Measurements from ENCODE around the gene SLC15A1.
"Not testable (repeated sequence)": the region's sequence is repeated elsewhere in the genome, so short reads cannot be mapped to it uniquely, and the experiment has no call there.

SLC15A1 gene

GRCh38 chr13:98652276-98652675, 100.2 kb downstream of the SLC15A1 start:
- no peak for DNase-seq

GRCh38 chr13:98651744-98652143, 100.7 kb downstream of the SLC15A1 start:
- DNase-seq = no peak

GRCh38 chr13:98650396-98651107, 101.9 kb downstream of the SLC15A1 start:
- no peak for DNase-seq

GRCh38 chr13:98649861-98650260, 102.6 kb downstream of the SLC15A1 start:
- DNase-seq = no peak

GRCh38 chr13:98648686-98649085, 103.8 kb downstream of the SLC15A1 start:
- DNase-seq = no peak

GRCh38 chr13:98648141-98648540, 104.3 kb downstream of the SLC15A1 start:
- DNase-seq = no peak

GRCh38 chr13:98647121-98647520, 105.4 kb downstream of the SLC15A1 start:
- DNase-seq = no peak

- no peak for DNase-seq
These were observed 109.0 kb downstream of the SLC15A1 start for GRCh38 chr13:98643479-98643878.

- no peak for DNase-seq
These were observed 111.4 kb downstream of the SLC15A1 start for GRCh38 chr13:98641075-98641474.

- DNase-seq = not testable (repeated sequence)
These were observed 112.7 kb downstream of the SLC15A1 start for GRCh38 chr13:98639785-98640184.

GRCh38 chr13:98638352-98638751, 114.1 kb downstream of the SLC15A1 start:
- DNase-seq = not testable (repeated sequence)
